ENCODE results near the gene OR6C68. TPM values are rescaled to one million over a fixed set of nuclear protein-coding genes. Genes with fewer than 3 reads are reported as not detected.
"Not testable (repeated sequence)": the region's sequence is repeated elsewhere in the genome, so short reads cannot be mapped to it uniquely, and the experiment has no call there.

OR6C68 gene
- total RNA-seq (not detected), polyA plus RNA-seq (not detected)

- no peak for DNase-seq
- intact Hi-C loops (cut with DNase I): no loop called here
- no peaks in the 10 kb centered on the region for H3K27me3 ChIP-seq
- no peak within 1 kb of the TSS for H3K27ac ChIP-seq
- TF ChIP-seq POLR2A (IDR thresholded peaks at IDR 0.05) (no peak), CTCF (IDR thresholded peaks at IDR 0.05) (no peak), POLR2AphosphoS5 (IDR thresholded peaks at IDR 0.05) (no peak), EP300 (IDR thresholded peaks at IDR 0.05) (no peak)
- H3K4me1 ChIP-seq: no peaks in the 10 kb centered on the region
- 67 to 81% methylated on average over 2 of the region's 2 CpGs for WGBS, 2 donors
- no peaks in the 10 kb centered on the region for H3K9me3 ChIP-seq
- H3K36me3 ChIP-seq: no peaks in the 10 kb centered on the region
- H3K4me3 ChIP-seq: no peak within 1 kb of the TSS
These were observed at the start of gene OR6C68 for GRCh38 chr12:55492078-55492477. Gene OR6C68 (plus strand): TSS chr12:55492378. CDS start chr12:55492378, 0 bp downstream.

GRCh38 chr12:55443776-55444175, 48.4 kb upstream of the OR6C68 start, which contains the start of gene OR6C2:
Gene OR6C2 (plus strand): TSS chr12:55444076. CDS start chr12:55452214, 8,138 bp downstream.
- Histone ChIP-seq H3K9me3 (peaks cover 0 to 4% (median 0%) of the 10 kb centered on the region in 4 donors), H3K36me3 (no peaks in the 10 kb centered on the region), H3K27ac (no peak within 1 kb of the TSS), H3K27me3 (no peaks in the 10 kb centered on the region), H3K4me1 (no peaks in the 10 kb centered on the region), H3K4me3 (no peak within 1 kb of the TSS)
- DNase-seq: no peak
- intact Hi-C loops (cut with DNase I): no loop called here
- TF ChIP-seq CTCF (IDR thresholded peaks at IDR 0.05): no peak
- no peak for TF ChIP-seq EP300 (IDR thresholded peaks at IDR 0.05)
- no peak for TF ChIP-seq POLR2A (IDR thresholded peaks at IDR 0.05)
- 33 to 42% methylated on average over 2 of the region's 2 CpGs for WGBS, 2 donors

- Histone ChIP-seq H3K9me3 (peaks cover 0 to under 1% (median 0%) of the 10 kb centered on the region in 4 donors), H3K27ac (no peak overlapping the region), H3K36me3 (no peaks in the 10 kb centered on the region), H3K27me3 (no peaks in the 10 kb centered on the region), H3K4me3 (no peak overlapping the region), H3K4me1 (no peaks in the 10 kb centered on the region)
- WGBS, 2 donors: 96 to 97% methylated on average over 1 of the region's 1 CpG
- no peak for TF ChIP-seq CTCF (IDR thresholded peaks at IDR 0.05)
- no peak for TF ChIP-seq POLR2A (IDR thresholded peaks at IDR 0.05)
- no peak for TF ChIP-seq EP300 (IDR thresholded peaks at IDR 0.05)
- TF ChIP-seq POLR2AphosphoS5 (IDR thresholded peaks at IDR 0.05): no peak
- DNase-seq: no peak
- intact Hi-C loops (cut with DNase I): no loop called here
These were observed 46.8 kb upstream of the OR6C68 start for GRCh38 chr12:55445357-55445756.

GRCh38 chr12:55446326-55446725, 45.9 kb upstream of the OR6C68 start:
- no peak for DNase-seq
- 42 to 80% methylated on average over 5 of the region's 5 CpGs for WGBS, 2 donors
- Histone ChIP-seq H3K36me3 (no peaks in the 10 kb centered on the region), H3K9me3 (no peaks in the 10 kb centered on the region), H3K4me3 (no peak overlapping the region), H3K4me1 (no peaks in the 10 kb centered on the region), H3K27ac (no peak overlapping the region), H3K27me3 (no peaks in the 10 kb centered on the region)
- intact Hi-C loops (cut with DNase I): no loop called here
- TF ChIP-seq POLR2AphosphoS5 (IDR thresholded peaks at IDR 0.05) (no peak), POLR2A (IDR thresholded peaks at IDR 0.05) (no peak), CTCF (IDR thresholded peaks at IDR 0.05) (no peak), EP300 (IDR thresholded peaks at IDR 0.05) (no peak)

GRCh38 chr12:55448825-55449224, 43.4 kb upstream of the OR6C68 start:
- DNase-seq: no peak
- no peaks in the 10 kb centered on the region for H3K27me3 ChIP-seq

GRCh38 chr12:55464926-55465325, 27.3 kb upstream of the OR6C68 start:
- H3K36me3 ChIP-seq: not testable (repeated sequence)
- 97% methylated on average over 1 of the region's 1 CpG for WGBS, 2 donors

More at GRCh38 chr12:55448825-55449224, 43.4 kb upstream of the OR6C68 start:
- no peaks in the 10 kb centered on the region for H3K36me3 ChIP-seq
- no peaks in the 10 kb centered on the region for H3K9me3 ChIP-seq
- no peak overlapping the region for H3K27ac ChIP-seq
- no peak for TF ChIP-seq CTCF (IDR thresholded peaks at IDR 0.05)
- no peak for TF ChIP-seq POLR2AphosphoS5 (IDR thresholded peaks at IDR 0.05)
- TF ChIP-seq EP300 (IDR thresholded peaks at IDR 0.05): no peak
- no peak for TF ChIP-seq POLR2A (IDR thresholded peaks at IDR 0.05)
- intact Hi-C loops (cut with DNase I): no loop called here
- no peaks in the 10 kb centered on the region for H3K4me1 ChIP-seq
- no peak overlapping the region for H3K4me3 ChIP-seq

More at GRCh38 chr12:55464926-55465325, 27.3 kb upstream of the OR6C68 start:
- H3K27me3 ChIP-seq; H3K27ac ChIP-seq; H3K9me3 ChIP-seq; intact Hi-C loops (cut with DNase I); DNase-seq; H3K4me1 ChIP-seq; H3K4me3 ChIP-seq: not testable (repeated sequence)
